Thyroid gland (tissue), 4 donors: Measurements from ENCODE around the gene CDC42BPG.

ENCODE experiments used
- POLR2A ChIP-seq, 2 donors: fragments of 450-650 bp; IDR thresholded peaks; one replicate each; pipeline ENCODE4 v1.6.1; 2017; ENCODE audit warnings: antibody characterized with exemption in 2 of 2, mild to moderate bottlenecking in 2 of 2, moderate library complexity in 1 of 2
- TF ChIP-seq, protein P1 (sequence below), 6 experiments: fragments of 200-600 bp in 3 of 6; fragments of 450-650 bp in 3 of 6; sonication (generic) in 3 of 6; IDR thresholded peaks; one replicate each; pipeline ENCODE4 v1.5.1; 2016 to 2019; ENCODE audit warnings: antibody characterized with exemption in 6 of 6, mild to moderate bottlenecking in 2 of 6, inconsistent platforms in 1 of 6, moderate library complexity in 1 of 6

DNA sequence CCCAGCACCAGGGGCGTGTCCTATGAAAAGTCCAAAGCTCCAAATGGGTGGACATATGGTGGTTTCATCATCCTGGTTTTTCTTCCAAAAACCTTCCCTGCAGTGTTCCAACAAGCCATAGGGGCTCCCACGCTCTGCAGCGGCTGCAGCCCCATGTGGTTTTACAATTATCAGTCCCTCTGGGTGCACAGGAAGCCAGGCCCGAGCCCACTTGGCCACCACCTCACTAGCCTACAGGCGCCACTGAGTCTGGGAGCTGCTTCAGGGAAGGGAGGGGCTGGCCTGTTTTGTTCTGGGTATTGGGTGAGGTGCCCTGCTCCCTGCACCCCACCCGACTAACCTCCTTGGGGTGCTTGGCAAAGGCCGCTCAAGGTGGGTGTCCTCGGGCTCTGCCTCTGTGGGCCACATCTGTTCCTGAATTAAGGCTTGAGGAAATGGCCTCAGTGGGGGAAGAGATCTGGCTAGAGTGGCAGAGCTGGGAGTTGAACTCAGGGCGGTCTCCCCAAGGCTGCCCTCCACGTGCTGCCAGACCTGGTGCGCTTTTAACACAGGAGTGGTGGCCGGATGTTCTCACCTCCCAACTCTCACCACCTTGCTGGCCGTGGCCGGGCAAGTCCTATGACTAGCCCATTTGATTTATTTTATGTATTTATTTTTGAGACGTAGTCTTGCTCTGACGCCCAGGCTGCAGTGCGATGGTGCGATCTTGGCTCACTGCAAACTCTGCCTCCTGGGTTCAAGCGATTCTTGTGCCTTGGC is 5.3 kb upstream of the CDC42BPG start:
- TF ChIP-seq, protein P1, sequence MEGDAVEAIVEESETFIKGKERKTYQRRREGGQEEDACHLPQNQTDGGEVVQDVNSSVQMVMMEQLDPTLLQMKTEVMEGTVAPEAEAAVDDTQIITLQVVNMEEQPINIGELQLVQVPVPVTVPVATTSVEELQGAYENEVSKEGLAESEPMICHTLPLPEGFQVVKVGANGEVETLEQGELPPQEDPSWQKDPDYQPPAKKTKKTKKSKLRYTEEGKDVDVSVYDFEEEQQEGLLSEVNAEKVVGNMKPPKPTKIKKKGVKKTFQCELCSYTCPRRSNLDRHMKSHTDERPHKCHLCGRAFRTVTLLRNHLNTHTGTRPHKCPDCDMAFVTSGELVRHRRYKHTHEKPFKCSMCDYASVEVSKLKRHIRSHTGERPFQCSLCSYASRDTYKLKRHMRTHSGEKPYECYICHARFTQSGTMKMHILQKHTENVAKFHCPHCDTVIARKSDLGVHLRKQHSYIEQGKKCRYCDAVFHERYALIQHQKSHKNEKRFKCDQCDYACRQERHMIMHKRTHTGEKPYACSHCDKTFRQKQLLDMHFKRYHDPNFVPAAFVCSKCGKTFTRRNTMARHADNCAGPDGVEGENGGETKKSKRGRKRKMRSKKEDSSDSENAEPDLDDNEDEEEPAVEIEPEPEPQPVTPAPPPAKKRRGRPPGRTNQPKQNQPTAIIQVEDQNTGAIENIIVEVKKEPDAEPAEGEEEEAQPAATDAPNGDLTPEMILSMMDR (IDR thresholded peaks at IDR 0.05) = no peak
- no peak for TF ChIP-seq POLR2A (IDR thresholded peaks at IDR 0.05)
